Activated naive CD8-positive, alpha-beta T cell (primary cell): Measurements from ENCODE around the gene SSPN.

Experiments
- H3K27ac Mint-ChIP-seq: one replicate; pipeline ENCODE4 v1.8.0; 2021; ENCODE audit warnings: mixed read lengths
- H3K27me3 Mint-ChIP-seq: one replicate; pipeline ENCODE4 v1.8.0; 2021; ENCODE audit warnings: mixed read lengths
- H3K36me3 Mint-ChIP-seq: one replicate; pipeline ENCODE4 v1.8.0; 2021; ENCODE audit warnings: mixed read lengths
- H3K4me1 Mint-ChIP-seq: one replicate; pipeline ENCODE4 v1.8.0; 2021; ENCODE audit warnings: low read depth, mixed read lengths
- H3K4me3 Mint-ChIP-seq: one replicate; pipeline ENCODE4 v1.8.0; 2021; ENCODE audit warnings: mild to moderate bottlenecking, mixed read lengths
- H3K9me3 Mint-ChIP-seq: one replicate; pipeline ENCODE4 v1.8.0; 2021; ENCODE audit warnings: low read depth, mixed read lengths

SSPN gene

GRCh38 chr12:26276709-26277108 lies 81.3 kb downstream of the SSPN start:
- Mint-ChIP-seq H3K4me1 (peaks cover 16% of the 10 kb centered on the region), H3K9me3 (no peaks in the 10 kb centered on the region), H3K36me3 (no peaks in the 10 kb centered on the region), H3K4me3 (no peak overlapping the region), H3K27me3 (no peaks in the 10 kb centered on the region), H3K27ac (no peak overlapping the region)

- Mint-ChIP-seq H3K9me3 (no peaks in the 10 kb centered on the region), H3K4me1 (peaks cover 12% of the 10 kb centered on the region), H3K27ac (no peak overlapping the region), H3K4me3 (no peak overlapping the region), H3K27me3 (no peaks in the 10 kb centered on the region), H3K36me3 (no peaks in the 10 kb centered on the region)
Observed at GRCh38 chr12:26277506-26278246, 82.3 kb downstream of the SSPN start.

GRCh38 chr12:26278266-26278665 lies 82.9 kb downstream of the SSPN start:
- Mint-ChIP-seq H3K27me3 (no peaks in the 10 kb centered on the region), H3K36me3 (no peaks in the 10 kb centered on the region), H3K9me3 (no peaks in the 10 kb centered on the region), H3K27ac (no peak overlapping the region), H3K4me1 (peaks cover 12% of the 10 kb centered on the region), H3K4me3 (no peak overlapping the region)

GRCh38 chr12:26278666-26279065 lies 83.3 kb downstream of the SSPN start:
- Mint-ChIP-seq H3K36me3 (no peaks in the 10 kb centered on the region), H3K27me3 (no peaks in the 10 kb centered on the region), H3K4me3 (no peak overlapping the region), H3K9me3 (no peaks in the 10 kb centered on the region), H3K4me1 (peaks cover 12% of the 10 kb centered on the region), H3K27ac (no peak overlapping the region)

GRCh38 chr12:26279091-26279490 lies 83.7 kb downstream of the SSPN start:
- Mint-ChIP-seq H3K27ac (no peak overlapping the region), H3K4me3 (no peak overlapping the region), H3K4me1 (peaks cover 11% of the 10 kb centered on the region)

GRCh38 chr12:26279908-26280307 lies 84.5 kb downstream of the SSPN start:
- H3K9me3 Mint-ChIP-seq = no peaks in the 10 kb centered on the region
- H3K27ac Mint-ChIP-seq = no peak overlapping the region
- H3K4me3 Mint-ChIP-seq = no peak overlapping the region
- H3K36me3 Mint-ChIP-seq = no peaks in the 10 kb centered on the region
- H3K4me1 Mint-ChIP-seq = peaks cover 3% of the 10 kb centered on the region
- no peaks in the 10 kb centered on the region for H3K27me3 Mint-ChIP-seq

More at GRCh38 chr12:26279091-26279490, 83.7 kb downstream of the SSPN start:
- Mint-ChIP-seq H3K9me3 (no peaks in the 10 kb centered on the region), H3K27me3 (no peaks in the 10 kb centered on the region), H3K36me3 (no peaks in the 10 kb centered on the region)

- Mint-ChIP-seq H3K27me3 (no peaks in the 10 kb centered on the region), H3K4me3 (no peak overlapping the region), H3K4me1 (no peaks in the 10 kb centered on the region), H3K27ac (no peak overlapping the region), H3K9me3 (no peaks in the 10 kb centered on the region), H3K36me3 (no peaks in the 10 kb centered on the region)
Observed at GRCh38 chr12:26280869-26281268, 85.5 kb downstream of the SSPN start.

GRCh38 chr12:26281320-26281719 lies 85.9 kb downstream of the SSPN start:
- no peaks in the 10 kb centered on the region for H3K9me3 Mint-ChIP-seq
- no peak overlapping the region for H3K27ac Mint-ChIP-seq
- H3K4me3 Mint-ChIP-seq = no peak overlapping the region
- H3K36me3 Mint-ChIP-seq = no peaks in the 10 kb centered on the region
- no peaks in the 10 kb centered on the region for H3K4me1 Mint-ChIP-seq
- no peaks in the 10 kb centered on the region for H3K27me3 Mint-ChIP-seq

- no peak overlapping the region for H3K27ac Mint-ChIP-seq
- no peaks in the 10 kb centered on the region for H3K27me3 Mint-ChIP-seq
- H3K36me3 Mint-ChIP-seq = no peaks in the 10 kb centered on the region
- no peak overlapping the region for H3K4me3 Mint-ChIP-seq
- H3K9me3 Mint-ChIP-seq = no peaks in the 10 kb centered on the region
- no peaks in the 10 kb centered on the region for H3K4me1 Mint-ChIP-seq
Observed at GRCh38 chr12:26282339-26282940, 87.1 kb downstream of the SSPN start.

GRCh38 chr12:26283046-26283445 lies 87.7 kb downstream of the SSPN start:
- Mint-ChIP-seq H3K4me3 (no peak overlapping the region), H3K4me1 (no peaks in the 10 kb centered on the region), H3K9me3 (no peaks in the 10 kb centered on the region), H3K27me3 (no peaks in the 10 kb centered on the region), H3K36me3 (no peaks in the 10 kb centered on the region), H3K27ac (no peak overlapping the region)

GRCh38 chr12:26283617-26284016 lies 88.2 kb downstream of the SSPN start:
- Mint-ChIP-seq H3K4me1 (no peaks in the 10 kb centered on the region), H3K36me3 (no peaks in the 10 kb centered on the region), H3K27ac (no peak overlapping the region), H3K9me3 (no peaks in the 10 kb centered on the region), H3K27me3 (no peaks in the 10 kb centered on the region), H3K4me3 (no peak overlapping the region)

- Mint-ChIP-seq H3K27me3 (no peaks in the 10 kb centered on the region), H3K27ac (no peak overlapping the region), H3K4me1 (no peaks in the 10 kb centered on the region), H3K36me3 (no peaks in the 10 kb centered on the region), H3K9me3 (no peaks in the 10 kb centered on the region), H3K4me3 (no peak overlapping the region)
Observed at GRCh38 chr12:26285401-26285800, 90.0 kb downstream of the SSPN start.

- Mint-ChIP-seq H3K4me3 (no peak overlapping the region), H3K4me1 (no peaks in the 10 kb centered on the region), H3K9me3 (no peaks in the 10 kb centered on the region), H3K27ac (no peak overlapping the region), H3K27me3 (no peaks in the 10 kb centered on the region), H3K36me3 (no peaks in the 10 kb centered on the region)
Observed at GRCh38 chr12:26286186-26286585, 90.8 kb downstream of the SSPN start.

- Mint-ChIP-seq H3K27ac (no peak overlapping the region), H3K4me1 (no peaks in the 10 kb centered on the region), H3K27me3 (no peaks in the 10 kb centered on the region), H3K36me3 (no peaks in the 10 kb centered on the region), H3K4me3 (no peak overlapping the region), H3K9me3 (no peaks in the 10 kb centered on the region)
Observed at GRCh38 chr12:26287671-26288381, 92.5 kb downstream of the SSPN start.

GRCh38 chr12:26290565-26290964 lies 95.2 kb downstream of the SSPN start:
- no peak overlapping the region for H3K4me3 Mint-ChIP-seq
- no peaks in the 10 kb centered on the region for H3K27me3 Mint-ChIP-seq
- no peaks in the 10 kb centered on the region for H3K36me3 Mint-ChIP-seq
- H3K27ac Mint-ChIP-seq = no peak overlapping the region
- no peaks in the 10 kb centered on the region for H3K4me1 Mint-ChIP-seq
- no peaks in the 10 kb centered on the region for H3K9me3 Mint-ChIP-seq
